Activated CD4-positive, alpha-beta T cell treated with anti-CD3 and anti-CD28 coated beads, Interleukin-2, amount 50 U/mL, for 1 hour (primary cell): ENCODE results near the gene MTMR2.

Experiments
- DNase-seq: peaks from one replicate; pipeline ENCODE4 v3.0.0-alpha.2; 2020

MTMR2 gene

DNA sequence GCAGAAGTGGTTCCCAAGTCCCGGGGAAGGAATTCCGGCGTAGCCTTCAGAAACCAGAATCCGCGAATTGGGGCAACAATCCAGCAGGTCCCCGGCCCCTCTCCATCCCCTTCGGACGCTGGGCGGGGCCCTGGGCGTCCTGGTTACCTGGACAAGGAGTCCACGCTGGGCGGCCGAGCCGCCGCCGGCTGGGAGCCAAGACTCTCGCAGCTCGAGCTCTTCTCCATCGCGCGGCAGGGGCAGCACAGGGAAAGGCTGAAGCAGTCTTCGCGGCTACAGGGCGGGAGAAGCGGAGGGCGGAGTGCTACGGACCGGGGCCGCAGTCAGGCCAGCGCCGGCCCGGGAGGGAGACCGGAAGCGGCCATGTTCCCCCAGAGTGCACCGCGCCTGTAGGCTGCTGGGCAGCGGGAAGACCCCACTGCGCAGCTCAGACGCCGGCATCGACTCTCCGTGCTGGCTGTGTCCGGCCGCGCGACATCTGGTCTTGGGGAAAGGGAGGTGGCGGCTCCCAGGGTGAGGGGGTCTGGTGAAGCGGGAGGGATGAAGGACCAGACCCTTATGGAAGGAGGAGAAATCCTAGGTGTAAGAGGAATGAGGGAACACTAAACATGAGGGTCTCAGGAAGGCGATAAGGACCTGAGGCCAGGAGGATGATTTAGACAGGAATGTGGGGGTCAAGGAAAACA is at the start of gene MTMR2:
TSS of gene MTMR2 (minus strand) at position 380 of the 686 bp plus-strand sequence. CDS start at position 227, 153 bp downstream.
- peak; percentile 34 for DNase-seq

DNA sequence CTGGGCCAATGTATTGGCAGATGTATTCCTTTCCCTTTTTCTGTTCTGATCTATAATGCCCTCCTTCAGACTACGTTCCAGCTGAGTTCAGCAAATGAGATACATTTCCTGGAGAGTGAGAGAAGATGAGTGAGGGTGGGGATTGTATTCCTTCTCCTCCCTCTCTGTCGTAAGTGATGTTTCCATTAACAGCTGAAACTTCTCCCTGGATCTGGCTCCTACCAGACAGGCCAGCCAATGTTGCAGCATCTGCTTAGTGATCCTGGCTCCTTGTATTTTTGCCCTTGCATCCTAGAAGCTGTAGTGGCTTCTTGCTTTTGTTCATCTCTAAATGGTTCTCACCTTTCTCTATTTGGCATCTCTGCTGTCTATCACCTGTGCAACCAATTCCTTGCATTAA is 48.2 kb upstream of the MTMR2 start:
- no peak for DNase-seq

DNA sequence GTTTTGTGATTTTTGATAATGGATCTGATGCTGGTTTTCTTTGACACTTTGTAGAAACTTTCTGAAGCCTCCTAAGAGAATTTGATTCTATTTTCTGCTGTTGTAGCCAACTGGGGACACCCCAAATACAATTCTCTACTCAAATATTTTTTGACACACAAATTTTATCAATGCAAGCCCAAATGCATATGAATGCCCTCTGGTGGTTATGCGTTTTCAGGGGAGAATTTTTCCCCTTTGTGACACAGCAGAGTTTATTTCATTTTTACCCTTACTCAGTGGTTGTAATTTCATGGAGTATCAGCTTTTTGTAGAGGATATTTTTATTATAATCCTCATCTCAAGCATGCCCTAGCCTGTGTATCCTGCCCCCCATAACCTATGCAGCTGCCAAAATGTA is 44.7 kb upstream of the MTMR2 start:
- no peak for DNase-seq

DNA sequence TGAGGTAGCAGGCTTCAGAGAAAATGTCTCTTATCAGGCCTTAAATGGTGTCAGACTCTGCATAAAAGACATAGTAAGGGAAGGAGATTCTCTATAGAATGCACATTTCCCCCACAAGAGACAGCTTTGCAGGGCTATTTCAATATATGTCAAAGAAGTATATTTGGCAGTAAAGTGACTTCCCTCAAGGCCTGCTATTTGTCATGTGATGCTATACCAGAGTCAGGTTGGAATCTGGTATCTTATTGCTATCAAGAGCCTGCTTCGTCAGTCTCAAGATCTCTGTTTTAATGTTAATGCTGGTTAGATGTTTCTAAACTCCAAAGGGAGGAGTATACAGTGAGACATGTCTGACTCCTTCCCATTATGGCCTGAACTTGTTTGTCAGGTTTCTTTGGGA is 40.4 kb upstream of the MTMR2 start:
- DNase-seq, result no peak

DNA sequence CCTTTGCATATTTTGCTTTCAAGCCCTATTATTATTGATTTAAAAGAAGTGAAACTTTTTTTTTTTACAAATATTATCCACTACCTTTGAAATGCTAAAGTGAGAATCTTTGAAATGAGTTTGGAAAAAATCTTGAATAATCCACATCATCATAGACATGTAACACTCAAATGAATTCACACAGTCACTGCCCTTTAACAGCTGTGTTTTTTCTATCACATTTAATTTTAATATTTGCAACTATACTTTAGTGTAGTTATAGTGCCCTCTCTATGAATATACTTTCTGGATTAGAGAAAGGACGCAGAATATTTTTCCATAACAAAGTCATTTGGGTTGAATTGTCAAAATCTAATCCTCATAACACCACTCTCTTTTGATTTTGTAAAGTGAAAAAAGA is 37.9 kb upstream of the MTMR2 start:
- no peak for DNase-seq

DNA sequence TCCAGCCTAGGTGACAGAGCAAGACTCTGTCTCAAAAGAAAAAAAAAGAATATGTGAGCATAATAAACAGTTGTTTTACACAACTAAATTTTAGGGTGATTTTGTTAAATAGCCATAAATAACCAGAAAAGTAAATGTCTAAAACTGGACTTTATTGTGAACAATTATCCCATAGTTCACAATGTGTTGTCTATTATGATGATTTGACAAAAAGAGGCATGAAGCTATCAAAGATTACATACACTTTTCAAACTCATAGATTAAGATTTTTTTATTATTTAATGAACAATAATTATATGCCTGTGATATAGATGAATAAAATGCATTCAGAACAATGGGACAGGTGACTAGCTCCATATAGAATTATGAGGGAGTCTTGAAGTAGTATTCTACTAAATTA is 27.0 kb upstream of the MTMR2 start:
- DNase-seq, result no peak

DNA sequence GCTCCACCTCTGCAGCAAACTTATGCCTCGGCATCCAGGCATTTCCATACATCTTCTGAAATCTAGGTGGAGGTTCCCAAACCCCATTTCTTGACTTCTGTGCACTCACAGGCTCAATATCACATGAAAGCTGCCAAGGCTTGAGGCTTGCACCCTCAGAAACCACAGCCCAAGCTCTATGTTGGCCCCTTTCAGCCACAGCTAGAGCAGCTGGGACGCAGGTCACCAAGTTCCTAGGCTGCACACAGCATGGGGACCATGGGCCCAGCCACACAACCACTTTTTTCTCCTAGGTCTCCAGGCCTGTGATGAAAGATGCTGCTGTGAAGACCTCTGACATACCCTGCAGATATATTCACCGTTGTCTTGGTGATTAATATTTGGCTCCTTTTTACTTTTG is 24.7 kb upstream of the MTMR2 start:
- no peak for DNase-seq

DNA sequence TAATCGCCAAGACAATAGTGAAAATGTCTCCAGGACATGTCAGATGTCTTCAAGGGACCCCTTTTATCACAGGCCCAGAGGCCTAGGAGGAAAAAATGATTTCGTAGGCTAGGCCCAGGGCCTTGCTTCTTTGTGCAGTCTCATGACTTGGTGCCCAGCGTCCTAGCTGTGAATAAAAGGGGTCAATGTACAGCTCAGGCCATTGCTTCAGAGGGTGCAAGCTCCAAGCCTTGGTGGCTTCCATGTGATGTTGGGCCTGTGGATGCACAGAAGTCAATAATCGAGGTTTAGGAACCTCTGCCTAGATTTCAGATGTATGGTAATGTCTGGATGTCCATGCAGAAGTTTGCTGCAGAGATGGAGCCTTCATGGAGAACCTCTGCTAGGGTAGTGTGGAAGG is 20.7 kb upstream of the MTMR2 start:
- DNase-seq, result no peak

DNA sequence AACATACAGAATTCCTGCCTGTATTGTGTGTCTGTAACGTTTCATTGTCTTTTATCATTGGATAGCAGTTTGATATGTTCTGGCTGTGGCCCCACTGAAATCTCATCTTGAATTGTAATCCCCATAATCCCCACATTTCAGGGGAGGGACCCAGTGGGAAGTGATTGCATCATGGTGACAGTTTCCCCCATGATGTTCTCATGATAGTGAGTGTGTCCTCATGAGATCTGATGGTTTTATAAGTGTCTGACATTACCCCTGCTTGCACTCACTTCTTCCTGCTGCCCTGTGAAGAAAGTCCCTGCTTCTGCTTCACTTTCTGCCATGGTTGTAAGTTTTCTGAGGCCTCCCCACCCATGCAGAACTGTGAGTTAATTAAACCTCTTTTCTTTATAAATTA is 19.6 kb upstream of the MTMR2 start:
- no peak for DNase-seq

DNA sequence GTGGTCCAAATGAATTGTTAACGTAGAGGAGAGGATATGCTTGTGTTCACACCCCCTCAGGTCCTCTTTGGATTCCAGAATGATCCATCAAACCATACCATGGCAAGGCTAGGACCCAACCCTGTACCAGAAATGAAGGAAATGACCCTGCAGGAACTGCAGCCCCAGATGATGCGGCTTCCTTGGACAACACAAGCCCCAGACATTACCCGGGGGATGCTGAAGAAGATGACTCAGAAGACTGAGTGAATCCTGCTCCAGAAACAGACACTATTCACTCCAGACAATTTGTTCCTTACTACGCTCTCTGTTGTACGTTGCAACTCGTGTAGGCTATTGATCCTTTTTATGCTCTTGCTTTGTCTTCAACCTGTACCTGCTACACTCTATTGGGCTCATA is 15.2 kb upstream of the MTMR2 start:
- no peak for DNase-seq

DNA sequence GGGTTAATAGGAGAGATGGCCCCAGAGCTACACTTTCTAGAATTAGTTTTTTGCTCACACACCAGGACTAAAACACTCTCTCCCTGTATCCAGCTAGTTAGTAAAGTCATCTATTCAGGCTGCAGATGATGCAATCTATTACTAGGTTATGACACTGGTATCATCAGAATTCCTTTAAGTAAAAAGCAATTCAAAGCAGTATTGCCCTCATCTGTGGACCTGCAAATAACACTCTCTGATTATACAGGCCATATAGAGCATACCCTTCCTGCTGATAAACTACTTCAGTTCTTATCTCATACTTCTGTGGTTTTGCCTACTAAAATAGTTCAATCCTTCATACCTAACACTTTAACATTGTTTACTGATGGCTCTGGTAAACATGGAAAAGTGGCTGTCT is 13.5 kb upstream of the MTMR2 start:
- no peak for DNase-seq

DNA sequence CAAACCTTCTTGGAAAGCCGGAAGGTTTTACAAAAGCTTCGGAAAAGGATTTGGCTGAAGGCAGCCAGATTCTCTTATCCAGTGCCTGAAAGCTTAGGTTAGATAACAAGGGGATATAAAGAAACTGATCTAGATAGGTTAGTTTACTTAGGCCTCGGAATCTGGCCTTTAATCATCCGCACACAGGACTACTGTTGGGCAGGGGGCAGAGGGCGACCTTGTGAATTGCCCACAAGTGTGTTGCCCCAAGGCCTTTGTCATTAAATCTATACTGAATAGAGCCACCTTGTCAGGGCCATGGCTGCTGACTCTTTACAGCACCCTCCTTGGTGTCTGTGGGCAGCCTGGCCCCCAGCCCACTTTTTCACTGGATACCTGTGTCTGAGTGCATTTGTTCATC is 9.7 kb upstream of the MTMR2 start:
- DNase-seq, result no peak

DNA sequence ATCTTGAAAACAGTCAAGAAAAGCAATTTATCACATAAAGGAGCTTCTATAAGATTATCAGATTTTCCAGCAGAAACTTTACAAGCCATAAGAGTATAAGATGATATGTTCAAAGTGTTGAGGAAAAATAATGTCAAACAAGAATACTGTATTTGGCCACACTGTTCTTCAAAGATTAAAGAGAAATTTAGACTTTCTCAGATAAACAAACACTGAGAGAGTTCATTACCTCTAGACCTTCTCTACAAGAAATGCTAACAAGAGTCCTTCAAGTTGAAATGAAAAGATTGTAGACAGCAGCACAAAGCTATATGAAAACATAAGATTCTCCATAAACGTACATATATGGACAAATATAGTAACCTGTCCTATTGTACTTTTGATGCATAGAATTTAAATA is 8.0 kb upstream of the MTMR2 start:
- no peak for DNase-seq

DNA sequence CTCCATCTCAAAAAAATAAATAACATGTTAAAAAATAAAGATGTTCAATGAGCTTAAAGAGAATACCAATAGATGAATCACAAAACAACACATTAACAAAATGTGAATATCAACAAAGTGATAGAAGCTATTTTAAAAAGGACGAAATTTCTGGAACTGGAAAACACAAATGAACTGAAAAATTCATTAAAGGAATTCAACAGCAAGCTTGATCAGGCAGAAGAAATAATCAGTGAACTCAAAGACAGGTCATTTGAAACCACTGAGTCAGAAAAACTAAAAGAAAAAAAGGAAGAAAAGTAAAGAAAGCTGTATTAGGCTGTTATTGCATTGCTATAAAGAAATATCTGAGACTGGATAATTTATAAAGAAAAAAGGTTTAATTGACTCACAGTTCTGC is 7.0 kb upstream of the MTMR2 start:
- DNase-seq, result no peak

DNA sequence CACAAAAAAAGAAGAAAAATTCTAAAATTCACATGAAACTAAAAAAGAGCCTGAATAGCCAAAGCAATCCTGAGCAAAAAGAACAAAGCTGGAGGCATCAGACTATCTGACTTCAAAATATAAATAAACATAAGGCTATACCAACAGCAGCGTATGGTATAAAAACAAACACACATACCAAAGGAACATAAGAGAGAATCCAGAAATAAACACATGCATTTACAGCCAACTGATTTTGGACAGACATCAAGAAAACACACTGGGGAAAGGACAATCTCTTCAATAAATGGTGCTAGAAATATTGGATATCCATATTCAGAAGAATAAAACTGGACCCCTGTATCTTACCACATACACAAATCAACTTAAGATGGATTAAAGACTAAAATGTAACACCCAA is 2.8 kb upstream of the MTMR2 start:
- no peak for DNase-seq

DNA sequence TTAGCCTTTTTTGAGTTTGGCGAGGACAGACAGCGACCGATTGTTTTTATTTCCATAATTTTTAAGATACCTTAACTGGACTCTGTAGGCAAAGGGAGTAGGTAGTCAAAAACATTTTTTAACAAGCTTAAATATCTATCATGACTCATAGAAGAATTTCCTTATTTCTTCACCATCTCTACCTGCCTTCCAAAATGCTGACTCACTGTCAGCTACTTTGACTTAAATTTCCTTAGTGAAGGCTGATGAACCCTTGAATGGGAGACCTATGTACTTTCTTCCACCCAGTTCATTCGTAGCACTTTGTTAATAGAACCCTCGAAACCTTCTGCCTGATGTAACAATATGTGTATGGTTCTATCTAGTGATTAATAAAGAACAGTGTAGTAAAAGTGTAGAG is 1.1 kb upstream of the MTMR2 start:
- DNase-seq, result no peak

DNA sequence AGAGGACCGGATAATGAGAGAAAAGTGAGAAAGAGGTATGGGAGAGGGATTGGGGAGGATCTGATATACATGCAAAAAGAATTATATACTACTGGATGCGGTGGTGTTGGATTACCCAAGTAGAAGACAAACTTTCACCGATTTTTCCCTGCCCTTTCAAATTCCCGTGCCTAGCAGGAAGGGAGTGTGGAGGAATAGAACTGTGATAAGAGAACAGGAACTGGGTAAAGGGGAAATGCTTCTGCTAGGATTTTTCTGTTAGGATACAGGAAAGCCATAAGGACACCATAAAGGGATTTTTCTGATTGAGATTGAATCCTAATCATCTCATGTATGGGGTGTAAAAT is 480 bp upstream of the MTMR2 start:
- DNase-seq, result no peak

DNA sequence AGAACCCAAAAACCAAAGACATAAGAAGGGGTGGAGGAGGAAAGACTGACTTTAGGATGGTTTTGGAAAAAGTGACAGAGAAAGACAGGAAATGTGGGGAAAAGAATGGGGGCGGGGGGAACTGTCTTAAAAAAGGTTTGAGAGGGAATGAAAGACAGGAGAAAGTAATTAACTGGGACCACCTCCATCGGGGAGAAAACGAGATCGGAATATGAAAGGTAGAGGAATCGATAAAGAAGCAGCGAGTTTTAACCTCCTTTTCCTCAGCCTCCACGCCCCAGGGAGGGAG is 524 bp downstream of the MTMR2 start:
- no peak for DNase-seq

DNA sequence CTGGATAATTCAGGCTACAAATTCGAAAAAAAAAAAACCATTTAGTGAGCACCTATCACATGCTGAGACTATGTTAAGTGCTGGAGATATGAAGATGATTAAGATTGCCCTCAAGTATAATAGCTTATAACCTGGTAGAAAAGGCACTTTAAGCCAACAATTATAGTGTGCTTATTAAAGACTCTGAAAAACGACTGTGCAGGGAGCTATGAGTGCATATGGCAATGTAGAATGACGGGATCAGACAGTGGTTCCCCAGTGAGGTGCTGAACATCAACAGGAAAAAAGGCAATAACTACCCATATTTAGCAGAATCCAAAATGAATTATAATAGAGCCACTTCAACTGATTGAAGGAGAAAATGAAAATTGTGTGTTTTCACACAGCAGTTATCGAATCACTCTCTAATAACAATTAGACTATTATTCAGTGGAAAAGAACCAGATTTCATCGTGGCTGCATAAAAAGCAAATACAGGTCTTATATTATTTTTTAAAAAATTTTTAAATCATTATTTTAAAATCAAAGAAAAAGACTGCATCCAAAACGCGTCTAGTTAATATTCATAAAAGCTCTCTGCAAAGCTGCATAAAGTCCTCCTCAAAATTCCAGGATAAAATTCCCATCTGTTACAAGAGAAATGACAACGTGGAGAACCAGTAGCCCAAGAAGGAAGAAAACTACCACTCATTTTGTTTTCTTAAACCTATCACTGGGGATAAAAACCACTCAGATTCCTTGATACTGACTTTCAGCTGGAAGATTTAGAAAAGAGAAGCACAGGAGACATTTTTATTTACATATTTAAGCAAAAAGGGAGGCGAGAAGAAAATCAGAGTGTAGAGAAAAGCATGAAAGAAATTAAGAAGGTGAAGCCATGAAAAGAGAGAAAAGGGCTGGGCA is 1.1 kb downstream of the MTMR2 start:
- DNase-seq, result no peak

DNA sequence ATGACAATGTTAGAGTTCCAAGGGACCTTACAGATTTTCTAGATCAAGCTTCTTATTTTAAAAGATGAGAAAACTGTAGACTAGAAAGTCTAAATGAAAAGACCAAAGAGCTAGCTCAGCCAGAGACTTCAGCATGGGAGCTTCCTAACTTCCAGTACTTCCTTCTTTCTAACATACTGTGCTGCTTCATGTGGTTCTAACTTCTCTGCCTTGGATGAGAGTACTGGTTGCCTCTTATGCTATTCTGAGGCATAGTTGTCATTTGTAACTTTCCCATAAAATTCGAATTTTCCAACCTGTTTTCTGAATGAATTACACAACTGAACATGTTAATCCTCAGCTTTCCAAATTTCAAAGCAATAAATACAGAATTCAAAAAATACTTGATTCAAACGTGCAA is 1.8 kb downstream of the MTMR2 start:
- no peak for DNase-seq

DNA sequence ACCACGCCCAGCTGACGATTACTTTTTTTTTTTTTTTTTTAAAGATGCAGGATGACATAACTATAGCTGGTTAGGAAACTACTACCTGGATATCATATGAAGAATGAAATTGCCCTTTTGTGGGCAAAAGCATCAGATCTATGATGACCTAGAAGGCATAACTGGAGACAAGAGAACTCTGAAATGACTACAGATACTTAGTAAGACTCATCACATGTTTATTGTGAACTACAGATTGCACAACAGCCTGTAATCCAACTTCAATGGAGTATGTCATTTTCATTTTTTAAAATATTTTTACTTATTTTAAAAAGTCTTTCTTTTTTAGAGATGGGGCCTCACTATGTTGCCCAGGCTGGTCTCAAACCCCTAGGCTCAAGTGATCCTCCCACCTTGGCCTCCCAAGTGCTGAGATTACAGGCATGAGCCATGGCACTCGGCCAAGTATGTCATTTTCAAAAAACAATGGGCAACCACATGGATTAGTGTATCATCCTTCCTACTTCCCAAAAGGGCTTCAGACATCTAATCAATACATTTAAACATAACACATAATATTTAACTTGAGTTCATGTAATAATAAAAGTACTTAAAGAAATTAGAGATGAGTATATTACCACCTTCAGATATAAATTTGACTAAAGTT is 3.3 kb downstream of the MTMR2 start:
- DNase-seq, result no peak

DNA sequence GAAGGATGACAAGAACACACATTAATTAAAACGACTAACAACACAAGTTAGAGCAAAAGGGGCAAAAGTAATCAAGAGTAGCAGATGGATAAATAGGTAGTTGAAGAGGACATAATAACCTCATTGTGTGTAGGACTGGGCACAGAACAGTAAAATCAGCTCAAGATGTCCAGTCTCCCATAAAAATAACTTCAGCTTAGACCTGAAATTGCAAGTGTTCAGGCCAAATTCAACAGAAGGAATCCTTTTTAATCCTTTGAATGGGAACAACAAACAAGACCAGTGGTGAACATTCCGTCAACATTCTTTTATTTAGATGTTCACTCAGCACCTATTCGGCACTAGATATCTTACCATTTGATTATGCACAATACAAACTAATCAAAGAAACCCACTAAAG is 4.4 kb downstream of the MTMR2 start:
- DNase-seq, result no peak

DNA sequence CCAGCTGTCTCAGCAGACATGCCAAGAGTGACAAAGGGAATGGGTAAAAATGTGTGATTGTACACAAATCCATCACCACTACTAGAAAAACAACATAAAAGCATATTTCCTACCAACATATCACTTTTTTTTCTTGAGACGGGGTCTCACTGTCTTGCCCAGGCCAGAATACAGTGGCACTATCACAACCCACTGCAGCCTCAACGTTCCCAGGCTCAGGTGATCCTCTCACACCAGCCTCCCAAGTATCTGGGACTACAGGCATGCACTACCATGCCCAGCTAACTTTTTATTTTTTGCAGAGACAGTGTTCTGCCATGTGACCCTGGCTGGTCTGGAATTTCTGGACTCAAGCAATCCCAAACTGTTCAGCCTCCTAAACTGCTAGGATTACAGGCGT is 5.2 kb downstream of the MTMR2 start:
- DNase-seq, result no peak

DNA sequence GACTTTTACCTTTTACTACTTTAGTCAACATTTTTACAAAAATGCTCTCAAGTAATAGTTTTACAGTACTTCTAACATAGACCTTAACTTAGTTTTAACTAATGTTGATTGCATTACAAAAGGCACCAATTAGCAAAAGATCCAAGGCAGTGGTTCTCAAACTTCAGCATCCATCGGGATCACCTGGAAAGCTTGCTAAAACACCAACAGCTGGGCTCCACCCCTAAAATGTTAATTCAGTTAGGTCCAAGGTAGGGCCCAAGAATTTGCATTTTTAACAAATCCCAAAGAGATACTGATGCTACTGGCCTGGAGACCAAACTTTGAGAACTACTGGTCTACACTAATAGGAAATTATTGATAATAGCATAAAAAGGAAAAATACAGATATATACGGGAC is 5.9 kb downstream of the MTMR2 start:
- DNase-seq, result no peak
